Sigmoid colon (tissue), 4 donors: ENCODE results near the gene ZDHHC11B.

Experiments used
- POLR2A ChIP-seq, 2 donors: fragments of 450-650 bp; IDR thresholded peaks; one replicate each; pipeline ENCODE4 v1.6.1; 2016; ENCODE audit warnings: antibody characterized with exemption in 2 of 2, mild to moderate bottlenecking in 2 of 2, moderate library complexity in 2 of 2
- POLR2AphosphoS5 ChIP-seq, 4 donors: sonication (generic); formaldehyde crosslinking; IDR thresholded peaks; one replicate each; pipeline ENCODE4 v1.6.1; 2017; ENCODE audit warnings: antibody characterized with exemption in 4 of 4
- TF ChIP-seq, protein P1 (sequence below), 4 experiments: fragments of 450-650 bp in 3 of 4; fragments of 200-600 bp in 1 of 4; IDR thresholded peaks; one replicate each; pipeline ENCODE4 v1.5.1; 2016 to 2019; ENCODE audit warnings: antibody characterized with exemption in 4 of 4, mild to moderate bottlenecking in 3 of 4, moderate library complexity in 2 of 4

DNA sequence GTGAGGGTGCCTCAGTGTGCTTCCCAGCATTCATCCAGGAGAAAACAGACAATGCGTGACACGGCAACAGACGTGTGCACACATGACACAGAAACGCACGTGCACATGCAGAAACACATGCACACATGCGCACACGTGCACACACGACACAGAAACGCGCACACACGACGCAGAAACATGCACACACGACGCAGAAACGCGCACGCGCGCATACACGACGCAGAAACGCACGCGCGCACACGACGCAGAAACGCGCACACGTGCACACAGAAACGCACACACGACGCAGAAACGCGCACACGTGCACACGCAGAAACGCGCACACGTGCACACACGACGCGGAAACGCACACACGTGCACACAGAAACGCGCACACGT lies 107.8 kb downstream of the ZDHHC11B start:
- TF ChIP-seq, protein P1, sequence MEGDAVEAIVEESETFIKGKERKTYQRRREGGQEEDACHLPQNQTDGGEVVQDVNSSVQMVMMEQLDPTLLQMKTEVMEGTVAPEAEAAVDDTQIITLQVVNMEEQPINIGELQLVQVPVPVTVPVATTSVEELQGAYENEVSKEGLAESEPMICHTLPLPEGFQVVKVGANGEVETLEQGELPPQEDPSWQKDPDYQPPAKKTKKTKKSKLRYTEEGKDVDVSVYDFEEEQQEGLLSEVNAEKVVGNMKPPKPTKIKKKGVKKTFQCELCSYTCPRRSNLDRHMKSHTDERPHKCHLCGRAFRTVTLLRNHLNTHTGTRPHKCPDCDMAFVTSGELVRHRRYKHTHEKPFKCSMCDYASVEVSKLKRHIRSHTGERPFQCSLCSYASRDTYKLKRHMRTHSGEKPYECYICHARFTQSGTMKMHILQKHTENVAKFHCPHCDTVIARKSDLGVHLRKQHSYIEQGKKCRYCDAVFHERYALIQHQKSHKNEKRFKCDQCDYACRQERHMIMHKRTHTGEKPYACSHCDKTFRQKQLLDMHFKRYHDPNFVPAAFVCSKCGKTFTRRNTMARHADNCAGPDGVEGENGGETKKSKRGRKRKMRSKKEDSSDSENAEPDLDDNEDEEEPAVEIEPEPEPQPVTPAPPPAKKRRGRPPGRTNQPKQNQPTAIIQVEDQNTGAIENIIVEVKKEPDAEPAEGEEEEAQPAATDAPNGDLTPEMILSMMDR (IDR thresholded peaks at IDR 0.05) = no peak
- TF ChIP-seq POLR2AphosphoS5 (IDR thresholded peaks at IDR 0.05) (no peak), POLR2A (IDR thresholded peaks at IDR 0.05) (no peak)
